GM12874 (cell line): ENCODE results near the gene C4BPA.

Experiments used
- TF ChIP-seq, protein P1 (sequence below): IDR thresholded peaks from 2 replicates; pipeline ENCODE4 v1.5.1; 2011; ENCODE audit warnings: low read depth, mild to moderate bottlenecking, control low read depth, low read length, moderate library complexity; ENCODE audit not compliant: insufficient read depth

C4BPA gene

DNA sequence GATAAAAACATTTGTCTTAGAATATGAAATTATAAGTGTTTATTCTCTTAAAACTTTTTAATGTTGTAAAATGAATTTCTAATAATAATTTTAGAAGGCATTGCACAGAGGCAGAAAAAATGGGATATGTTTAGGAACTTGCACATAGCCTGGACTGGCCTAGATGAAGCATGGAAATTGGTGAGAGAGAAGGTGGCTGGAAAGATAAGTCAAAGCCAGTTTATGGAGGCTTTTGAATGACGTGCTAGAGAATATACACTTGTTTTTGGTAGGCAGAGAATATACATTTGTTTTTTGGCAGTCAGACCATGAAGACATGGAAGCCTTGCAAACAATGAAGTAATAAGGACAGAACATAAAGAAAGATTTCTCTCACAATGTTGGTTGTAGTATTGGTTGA lies 2.3 kb upstream of the C4BPA start:
- TF ChIP-seq, protein P1, sequence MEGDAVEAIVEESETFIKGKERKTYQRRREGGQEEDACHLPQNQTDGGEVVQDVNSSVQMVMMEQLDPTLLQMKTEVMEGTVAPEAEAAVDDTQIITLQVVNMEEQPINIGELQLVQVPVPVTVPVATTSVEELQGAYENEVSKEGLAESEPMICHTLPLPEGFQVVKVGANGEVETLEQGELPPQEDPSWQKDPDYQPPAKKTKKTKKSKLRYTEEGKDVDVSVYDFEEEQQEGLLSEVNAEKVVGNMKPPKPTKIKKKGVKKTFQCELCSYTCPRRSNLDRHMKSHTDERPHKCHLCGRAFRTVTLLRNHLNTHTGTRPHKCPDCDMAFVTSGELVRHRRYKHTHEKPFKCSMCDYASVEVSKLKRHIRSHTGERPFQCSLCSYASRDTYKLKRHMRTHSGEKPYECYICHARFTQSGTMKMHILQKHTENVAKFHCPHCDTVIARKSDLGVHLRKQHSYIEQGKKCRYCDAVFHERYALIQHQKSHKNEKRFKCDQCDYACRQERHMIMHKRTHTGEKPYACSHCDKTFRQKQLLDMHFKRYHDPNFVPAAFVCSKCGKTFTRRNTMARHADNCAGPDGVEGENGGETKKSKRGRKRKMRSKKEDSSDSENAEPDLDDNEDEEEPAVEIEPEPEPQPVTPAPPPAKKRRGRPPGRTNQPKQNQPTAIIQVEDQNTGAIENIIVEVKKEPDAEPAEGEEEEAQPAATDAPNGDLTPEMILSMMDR: no peak

DNA sequence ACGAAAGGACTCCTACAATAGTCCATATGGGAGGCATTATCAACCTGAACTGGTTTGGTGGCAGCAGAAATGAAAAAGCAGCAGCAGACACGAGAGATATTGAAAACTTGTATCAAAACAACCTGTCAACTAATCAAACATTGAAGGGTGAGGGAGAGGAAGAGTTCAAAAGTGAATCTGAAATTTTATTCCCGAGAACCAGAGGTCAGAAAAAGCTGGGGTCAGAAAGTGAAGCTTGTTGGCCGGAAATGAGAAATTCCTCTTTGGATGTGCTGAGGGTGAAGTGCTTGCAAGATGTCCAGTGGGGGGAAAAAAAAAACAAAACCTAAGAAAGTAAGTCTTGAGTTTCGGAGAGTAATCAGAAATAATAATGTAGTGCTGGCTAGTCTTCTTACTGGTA lies 1.9 kb upstream of the C4BPA start:
- TF ChIP-seq, protein P1: no peak

- TF ChIP-seq, protein P1: no peak
These were observed 1.4 kb upstream of the C4BPA start for GRCh38 chr1:207102659-207103058.

DNA sequence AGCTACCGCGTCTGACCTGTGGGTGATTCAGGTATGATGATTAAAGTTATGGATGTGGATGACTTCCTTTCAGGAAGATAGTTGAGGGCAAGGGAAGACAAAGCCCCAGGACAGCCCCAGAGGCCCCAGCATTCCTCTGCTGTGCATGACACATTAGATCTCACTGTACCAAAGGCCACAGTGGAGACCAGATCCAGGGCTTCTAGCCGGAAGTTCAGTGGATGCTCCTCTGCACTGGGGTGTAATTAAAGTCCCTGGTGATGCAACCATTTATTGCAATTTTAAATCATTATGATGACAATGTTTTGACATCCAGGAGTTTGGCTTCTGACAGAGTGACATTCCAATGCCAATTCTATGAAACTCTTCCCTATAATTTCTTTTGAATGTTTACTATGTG lies 5.0 kb downstream of the C4BPA start:
- TF ChIP-seq, protein P1: no peak

- TF ChIP-seq, protein P1: no peak
These were observed 8.7 kb downstream of the C4BPA start for GRCh38 chr1:207112616-207113296.

DNA sequence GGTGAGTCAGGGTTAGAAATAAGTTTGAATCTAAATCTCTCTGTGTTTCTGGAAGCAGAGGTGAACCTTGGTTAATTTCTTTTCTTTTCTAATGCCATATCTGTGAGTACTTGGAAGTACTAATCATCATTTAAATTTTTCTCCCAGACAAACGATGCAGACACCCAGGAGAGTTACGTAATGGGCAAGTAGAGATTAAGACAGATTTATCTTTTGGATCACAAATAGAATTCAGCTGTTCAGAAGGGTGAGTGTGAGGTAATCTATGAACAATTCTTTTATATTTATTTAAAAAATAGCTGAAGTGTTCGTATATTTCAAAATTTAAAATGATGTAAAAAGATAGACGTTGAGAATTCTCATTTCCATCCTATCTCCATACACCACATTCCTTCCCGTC lies 11.2 kb downstream of the C4BPA start:
- TF ChIP-seq, protein P1: no peak

DNA sequence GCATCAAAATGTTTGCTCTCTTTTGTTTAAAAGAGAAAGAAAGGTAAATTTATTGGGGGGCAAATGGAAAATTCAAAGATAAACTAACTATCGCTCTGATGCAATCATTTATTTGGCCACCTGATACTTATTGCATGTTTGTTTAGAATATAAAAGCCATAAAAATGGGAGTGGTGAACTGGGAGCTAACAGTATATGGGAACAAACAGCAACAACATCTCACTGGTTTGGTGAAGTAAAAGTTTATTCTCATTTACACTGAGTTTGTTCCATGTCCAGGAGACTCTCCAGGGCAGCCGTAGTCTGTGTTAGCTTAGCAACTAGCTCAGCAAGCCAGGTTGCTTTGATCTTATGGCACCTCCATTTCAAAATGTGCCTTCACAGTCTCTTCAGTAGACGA lies 20.4 kb downstream of the C4BPA start:
- TF ChIP-seq, protein P1: no peak
